Caco-2 (cell line): ENCODE results near the gene BABAM2. TPM values are rescaled to one million over a fixed set of nuclear protein-coding genes. Genes with fewer than 3 reads are reported as not detected.

Source experiments
- BruUV-seq: library from RNA; stranded (reverse); fragments of 400-500 nt; replicated peaks from 2 replicates; lab custom pipeline; 2021; lab: Mats Ljungman, UMichigan
- CTCF ChIA-PET: fragments of 300-600 bp; sonication (Branson Sonifier 250); formaldehyde crosslinking; loops from one replicate; lab custom pipeline; 2022; ENCODE audit warnings: antibody characterized with exemption; lab: Charles Lee
- POLR2A ChIA-PET: fragments of 300-600 bp; sonication (Branson Sonifier 250); formaldehyde crosslinking; loops from one replicate; lab custom pipeline; 2022; ENCODE audit warnings: antibody characterized with exemption; lab: Charles Lee
- DNase-seq, 2 experiments: peaks; one replicate each; pipeline versions ENCODE4 v3.0.0 to v3.0.0-alpha.2; 2020 to 2022
- H3K27me3 ChIP-seq: replicated peaks from 2 replicates; pipeline ENCODE4 v1.6.0; 2011; ENCODE audit warnings: low read length; ENCODE audit not compliant: control insufficient read depth, insufficient read depth
- H3K36me3 ChIP-seq: 2 replicates; pipeline ENCODE4 v1.5.1; 2011; ENCODE audit warnings: low read length; ENCODE audit not compliant: control insufficient read depth, insufficient read depth
- H3K4me1 ChIP-seq: fragments of 250-450 bp; sonication (Bioruptor Pico); 2 replicates; pipeline ENCODE4 v1.5.1; 2020; ENCODE audit warnings: mild to moderate bottlenecking
- H3K4me3 ChIP-seq: 2 replicates; pipeline ENCODE4 v1.5.1; 2011; ENCODE audit warnings: low read depth, mild to moderate bottlenecking, control low read depth, low read length
- H3K9me3 ChIP-seq: fragments of 250-450 bp; sonication (Bioruptor Pico); 2 replicates; pipeline ENCODE4 v1.5.1; 2020; ENCODE audit warnings: mild to moderate bottlenecking, moderate library complexity
- H3K27ac Mint-ChIP-seq: one replicate; pipeline ENCODE4 v1.8.0; 2022; ENCODE audit warnings: mixed read lengths; ENCODE audit not compliant: unreplicated experiment
- H3K27me3 Mint-ChIP-seq: one replicate; pipeline ENCODE4 v1.8.0; 2022; ENCODE audit warnings: mixed read lengths; ENCODE audit not compliant: insufficient read depth, unreplicated experiment
- H3K36me3 Mint-ChIP-seq: one replicate; pipeline ENCODE4 v1.8.0; 2022; ENCODE audit warnings: mild to moderate bottlenecking, mixed read lengths; ENCODE audit not compliant: insufficient read depth, unreplicated experiment
- H3K4me1 Mint-ChIP-seq: one replicate; pipeline ENCODE4 v1.8.0; 2022; ENCODE audit warnings: low read depth, mixed read lengths; ENCODE audit not compliant: unreplicated experiment
- H3K4me3 Mint-ChIP-seq: one replicate; pipeline ENCODE4 v1.8.0; 2022; ENCODE audit warnings: mild to moderate bottlenecking, moderate library complexity, mixed read lengths; ENCODE audit not compliant: unreplicated experiment
- H3K9me3 Mint-ChIP-seq: one replicate; pipeline ENCODE4 v1.8.0; 2022; ENCODE audit warnings: mixed read lengths; ENCODE audit not compliant: unreplicated experiment
- intact Hi-C: fragments of 100-400 bp; cut with micrococcal nuclease; formaldehyde crosslinking; loops from one replicate; pipeline ENCODE4 v1.10.0; 2022; ENCODE audit not compliant: unreplicated experiment
- total RNA-seq: library from RNA; stranded (reverse); gene quantifications from 2 replicates; pipeline ENCODE4 v1.2.3, GENCODE V29; 2022
- TF ChIP-seq, protein P1 (sequence below), 2 experiments: fragments of 200-600 bp in 1 of 2; IDR thresholded peaks; 1 replicate in 1 of 2; 2 replicates in 1 of 2; pipeline versions ENCODE4 v1.5.1 to v1.8.0; 2011 to 2022; ENCODE audit warnings: antibody characterized with exemption in 1 of 2, control low read depth in 1 of 2, inconsistent platforms in 1 of 2, low read depth in 1 of 2, low read length in 1 of 2, mild to moderate bottlenecking in 1 of 2, moderate library complexity in 1 of 2; ENCODE audit not compliant: insufficient read depth in 1 of 2, severe bottlenecking in 1 of 2, unreplicated experiment in 1 of 2

The BABAM2 gene
- total RNA-seq, 1 experiment from 2014 or later = 57.3 TPM

DNA sequence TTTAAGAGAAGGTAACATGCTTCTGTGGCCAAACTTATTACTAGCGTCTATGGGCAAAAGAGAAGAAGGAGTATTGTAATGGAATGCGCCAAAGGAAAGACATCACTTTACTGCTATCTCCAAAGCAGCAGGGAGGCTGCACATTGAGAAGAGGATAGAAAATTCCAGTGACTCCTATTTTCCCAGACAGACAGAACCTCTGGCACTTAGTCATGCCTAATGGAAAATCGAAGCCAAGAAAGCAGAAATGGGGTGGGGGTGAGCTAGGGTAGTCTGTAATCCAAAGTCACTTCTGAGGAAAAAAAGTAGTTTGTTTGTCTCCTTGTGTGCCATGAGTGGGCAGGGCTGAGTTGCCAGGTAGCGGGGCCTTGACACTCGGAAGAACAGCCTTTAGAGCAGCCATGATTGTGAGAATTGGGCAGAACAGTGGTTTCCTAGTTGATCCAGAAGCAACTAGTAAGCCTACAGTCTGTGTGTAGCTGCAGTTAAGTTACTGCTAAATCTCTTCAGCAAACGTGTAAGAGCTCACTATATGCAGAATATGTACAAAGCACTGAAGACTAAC lies 422.8 kb downstream of the BABAM2 start:
- ChIA-PET CTCF (no interaction called here), POLR2A (no interaction called here)
- Histone ChIP-seq H3K4me3 (no peak overlapping the region), H3K4me1 (peaks cover 5% of the 10 kb centered on the region; the same call in 1 of the 2 replicates), H3K9me3 (no peaks in the 10 kb centered on the region), H3K27me3 (no peaks in the 10 kb centered on the region), H3K36me3 (peaks cover 3% of the 10 kb centered on the region)
- H3K27me3 Mint-ChIP-seq = no peaks in the 10 kb centered on the region
- H3K27ac Mint-ChIP-seq = no peak overlapping the region
- BruUV-seq = no TSS peak
- peaks cover 8% of the 10 kb centered on the region for H3K4me1 Mint-ChIP-seq
- intact Hi-C loops = no loop called here
- H3K36me3 Mint-ChIP-seq = peaks cover 24% of the 10 kb centered on the region
- peaks cover 3% of the 10 kb centered on the region for H3K9me3 Mint-ChIP-seq
- H3K4me3 Mint-ChIP-seq = no peak overlapping the region
- TF ChIP-seq, protein P1, sequence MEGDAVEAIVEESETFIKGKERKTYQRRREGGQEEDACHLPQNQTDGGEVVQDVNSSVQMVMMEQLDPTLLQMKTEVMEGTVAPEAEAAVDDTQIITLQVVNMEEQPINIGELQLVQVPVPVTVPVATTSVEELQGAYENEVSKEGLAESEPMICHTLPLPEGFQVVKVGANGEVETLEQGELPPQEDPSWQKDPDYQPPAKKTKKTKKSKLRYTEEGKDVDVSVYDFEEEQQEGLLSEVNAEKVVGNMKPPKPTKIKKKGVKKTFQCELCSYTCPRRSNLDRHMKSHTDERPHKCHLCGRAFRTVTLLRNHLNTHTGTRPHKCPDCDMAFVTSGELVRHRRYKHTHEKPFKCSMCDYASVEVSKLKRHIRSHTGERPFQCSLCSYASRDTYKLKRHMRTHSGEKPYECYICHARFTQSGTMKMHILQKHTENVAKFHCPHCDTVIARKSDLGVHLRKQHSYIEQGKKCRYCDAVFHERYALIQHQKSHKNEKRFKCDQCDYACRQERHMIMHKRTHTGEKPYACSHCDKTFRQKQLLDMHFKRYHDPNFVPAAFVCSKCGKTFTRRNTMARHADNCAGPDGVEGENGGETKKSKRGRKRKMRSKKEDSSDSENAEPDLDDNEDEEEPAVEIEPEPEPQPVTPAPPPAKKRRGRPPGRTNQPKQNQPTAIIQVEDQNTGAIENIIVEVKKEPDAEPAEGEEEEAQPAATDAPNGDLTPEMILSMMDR (IDR thresholded peaks at IDR 0.05; ENCODE audit: insufficient read depth in 1 of 2, low read depth in 1 of 2, low read length in 1 of 2, severe bottlenecking in 1 of 2, unreplicated experiment in 1 of 2) = no peak
- no peak for DNase-seq

DNA sequence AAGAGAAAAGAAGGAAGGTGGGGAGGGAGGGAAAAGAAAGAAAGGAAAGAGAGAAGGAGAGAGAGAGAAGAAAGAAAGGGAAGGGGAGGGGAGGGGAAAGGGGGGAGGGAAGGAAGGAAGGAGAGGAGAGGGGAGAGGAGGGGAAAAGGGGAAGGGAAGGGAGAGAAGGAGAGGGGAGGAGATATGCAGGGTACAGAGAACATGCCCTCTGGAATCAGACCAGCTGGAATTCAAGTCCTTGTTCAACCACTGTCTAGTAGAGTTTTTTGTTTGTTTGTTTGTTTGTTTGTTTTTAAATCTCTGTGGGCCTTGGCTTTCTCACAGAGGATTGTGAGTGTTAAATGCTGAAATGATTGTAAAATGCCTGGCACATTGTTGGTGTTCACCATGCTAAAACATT lies 424.4 kb downstream of the BABAM2 start:
- TF ChIP-seq, protein P1 (IDR thresholded peaks at IDR 0.05; ENCODE audit: insufficient read depth in 1 of 2, low read depth in 1 of 2, low read length in 1 of 2, severe bottlenecking in 1 of 2, unreplicated experiment in 1 of 2) = no peak
- intact Hi-C loops = no loop called here
- BruUV-seq = no TSS peak
- Histone ChIP-seq H3K9me3 (no peaks in the 10 kb centered on the region), H3K4me1 (peaks cover 9% of the 10 kb centered on the region; the same call in 1 of the 2 replicates), H3K36me3 (peaks cover 2% of the 10 kb centered on the region), H3K4me3 (no peak overlapping the region), H3K27me3 (no peaks in the 10 kb centered on the region)
- peaks cover 11% of the 10 kb centered on the region for H3K36me3 Mint-ChIP-seq
- ChIA-PET CTCF (no interaction called here), POLR2A (no interaction called here)
- H3K4me3 Mint-ChIP-seq = no peak overlapping the region
- H3K27ac Mint-ChIP-seq = no peak overlapping the region
- H3K9me3 Mint-ChIP-seq = no peaks in the 10 kb centered on the region
- no peak for DNase-seq
- H3K4me1 Mint-ChIP-seq = peaks cover 8% of the 10 kb centered on the region
- H3K27me3 Mint-ChIP-seq = no peaks in the 10 kb centered on the region

DNA sequence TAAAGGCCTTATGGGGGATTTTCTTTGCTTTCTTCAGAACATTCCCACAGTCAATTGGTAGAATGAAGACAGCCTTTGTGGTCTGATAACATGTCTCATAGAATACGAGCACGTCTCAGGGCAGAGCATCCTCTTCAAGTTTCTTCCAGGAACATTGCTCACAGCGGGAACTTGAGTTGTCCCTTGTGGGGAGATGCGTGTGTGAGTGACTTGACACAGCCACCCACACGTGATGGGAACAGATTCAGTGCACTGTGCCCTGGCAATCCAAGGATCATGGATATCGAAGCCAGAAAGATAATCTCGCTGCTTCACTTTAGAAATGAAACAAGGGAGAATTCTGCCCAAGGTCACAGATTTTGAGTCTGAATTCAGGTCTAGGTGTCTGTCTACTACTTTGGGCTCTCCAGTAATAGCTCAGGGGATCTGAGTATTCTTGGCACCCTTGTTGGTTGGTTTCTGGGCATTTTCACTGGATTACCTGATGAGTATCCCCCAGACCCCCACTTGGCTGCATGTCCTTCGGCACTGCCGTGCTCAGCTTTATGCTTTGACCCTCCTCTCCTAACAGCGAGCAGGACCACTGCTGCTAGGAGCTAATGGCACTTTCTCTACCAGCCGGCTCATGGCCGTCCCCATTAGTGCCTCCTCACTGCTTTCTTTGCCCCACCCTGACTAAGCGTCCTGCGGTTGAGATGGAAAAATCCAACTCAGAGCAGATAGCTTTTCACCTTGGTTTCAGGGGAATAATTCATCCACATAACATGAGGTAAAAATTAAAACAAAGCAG lies 426.2 kb downstream of the BABAM2 start:
- Mint-ChIP-seq H3K27me3 (no peaks in the 10 kb centered on the region), H3K27ac (no peak overlapping the region), H3K4me1 (peaks cover 8% of the 10 kb centered on the region)

More for the DNA sequence above, 426.2 kb downstream of the BABAM2 start:
- TF ChIP-seq, protein P1 (IDR thresholded peaks at IDR 0.05; ENCODE audit: insufficient read depth in 1 of 2, low read depth in 1 of 2, low read length in 1 of 2, severe bottlenecking in 1 of 2, unreplicated experiment in 1 of 2) = no peak
- no peak for DNase-seq
- Mint-ChIP-seq H3K36me3 (no peaks in the 10 kb centered on the region), H3K9me3 (no peaks in the 10 kb centered on the region), H3K4me3 (no peak overlapping the region)
- Histone ChIP-seq H3K27me3 (no peaks in the 10 kb centered on the region), H3K36me3 (no peaks in the 10 kb centered on the region), H3K4me1 (peaks cover 9% of the 10 kb centered on the region; the same call in 1 of the 2 replicates), H3K9me3 (no peaks in the 10 kb centered on the region), H3K4me3 (no peak overlapping the region)
- CTCF ChIA-PET = no interaction called here
- POLR2A ChIA-PET = no interaction called here
- no TSS peak for BruUV-seq
- intact Hi-C loops = no loop called here
